ENCODE results near the gene PHYHD1. TPM values are rescaled to one million over a fixed set of nuclear protein-coding genes. Genes with fewer than 3 reads are reported as not detected.

PHYHD1 gene
- total RNA-seq, 2 donors from 2014 or later: 1.8 to 6.6 TPM

DNA sequence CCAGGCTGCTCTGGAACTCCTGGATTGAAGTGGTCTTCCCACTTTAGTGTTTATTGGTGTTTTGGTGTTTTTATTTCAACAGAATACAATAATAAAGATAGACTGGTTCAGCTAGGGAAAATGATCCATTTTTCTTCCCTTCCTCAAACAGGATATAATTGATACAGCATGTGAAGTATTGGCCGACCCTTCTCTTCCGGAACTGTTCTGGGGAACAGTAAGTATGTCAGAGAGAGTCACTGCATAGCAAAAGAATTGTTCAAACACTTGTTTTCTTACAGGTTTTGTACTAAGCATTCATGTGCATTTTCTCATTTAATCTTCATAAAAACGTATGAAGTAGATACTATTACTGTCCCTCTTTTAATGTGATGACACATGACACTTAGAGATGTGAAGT is 58.3 kb downstream of the PHYHD1 start:
- intact Hi-C loops (cut with DNase I): no loop called here
- Histone ChIP-seq H3K27me3 (no peaks in the 10 kb centered on the region), H3K36me3 (no peaks in the 10 kb centered on the region), H3K27ac (no peak overlapping the region), H3K4me1 (no peaks in the 10 kb centered on the region), H3K4me3 (no peak overlapping the region), H3K9ac (ENCODE audit: low read depth in 2 of 2, low read length in 2 of 2) (no peak overlapping the region), H3K9me3 (no peaks in the 10 kb centered on the region)
- DNase-seq: no peak
- TF ChIP-seq, protein P1, sequence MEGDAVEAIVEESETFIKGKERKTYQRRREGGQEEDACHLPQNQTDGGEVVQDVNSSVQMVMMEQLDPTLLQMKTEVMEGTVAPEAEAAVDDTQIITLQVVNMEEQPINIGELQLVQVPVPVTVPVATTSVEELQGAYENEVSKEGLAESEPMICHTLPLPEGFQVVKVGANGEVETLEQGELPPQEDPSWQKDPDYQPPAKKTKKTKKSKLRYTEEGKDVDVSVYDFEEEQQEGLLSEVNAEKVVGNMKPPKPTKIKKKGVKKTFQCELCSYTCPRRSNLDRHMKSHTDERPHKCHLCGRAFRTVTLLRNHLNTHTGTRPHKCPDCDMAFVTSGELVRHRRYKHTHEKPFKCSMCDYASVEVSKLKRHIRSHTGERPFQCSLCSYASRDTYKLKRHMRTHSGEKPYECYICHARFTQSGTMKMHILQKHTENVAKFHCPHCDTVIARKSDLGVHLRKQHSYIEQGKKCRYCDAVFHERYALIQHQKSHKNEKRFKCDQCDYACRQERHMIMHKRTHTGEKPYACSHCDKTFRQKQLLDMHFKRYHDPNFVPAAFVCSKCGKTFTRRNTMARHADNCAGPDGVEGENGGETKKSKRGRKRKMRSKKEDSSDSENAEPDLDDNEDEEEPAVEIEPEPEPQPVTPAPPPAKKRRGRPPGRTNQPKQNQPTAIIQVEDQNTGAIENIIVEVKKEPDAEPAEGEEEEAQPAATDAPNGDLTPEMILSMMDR (IDR thresholded peaks at IDR 0.05): no peak

DNA sequence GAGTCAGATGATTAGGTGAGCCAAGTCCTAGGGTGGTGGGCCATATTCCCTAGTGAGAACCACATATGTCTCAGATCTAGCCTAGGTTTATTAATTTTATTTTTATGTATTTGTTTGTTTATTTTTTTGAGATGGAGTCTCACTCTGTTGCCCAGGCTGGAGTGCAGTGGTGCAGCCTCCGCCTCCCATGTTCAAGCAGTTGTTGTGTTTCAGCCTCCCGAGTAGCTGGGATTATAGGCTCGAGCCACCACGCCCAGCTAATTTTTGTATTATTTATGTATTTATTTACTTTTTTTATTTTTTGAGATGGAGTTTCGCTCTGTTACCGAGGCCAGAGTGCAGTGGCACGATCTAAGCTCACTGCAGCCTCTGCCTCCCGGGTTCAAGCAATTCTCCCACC is 62.8 kb downstream of the PHYHD1 start:
- no peak for DNase-seq
- H3K9me3 ChIP-seq: no peaks in the 10 kb centered on the region
- intact Hi-C loops (cut with DNase I): no loop called here
- H3K4me3 ChIP-seq: no peak overlapping the region
- H3K27ac ChIP-seq: no peak overlapping the region
- H3K36me3 ChIP-seq: no peaks in the 10 kb centered on the region
- TF ChIP-seq, protein P1 (IDR thresholded peaks at IDR 0.05): no peak
- H3K9ac ChIP-seq (ENCODE audit: low read depth in 2 of 2, low read length in 2 of 2): no peak overlapping the region
- H3K4me1 ChIP-seq: no peaks in the 10 kb centered on the region
- no peaks in the 10 kb centered on the region for H3K27me3 ChIP-seq

DNA sequence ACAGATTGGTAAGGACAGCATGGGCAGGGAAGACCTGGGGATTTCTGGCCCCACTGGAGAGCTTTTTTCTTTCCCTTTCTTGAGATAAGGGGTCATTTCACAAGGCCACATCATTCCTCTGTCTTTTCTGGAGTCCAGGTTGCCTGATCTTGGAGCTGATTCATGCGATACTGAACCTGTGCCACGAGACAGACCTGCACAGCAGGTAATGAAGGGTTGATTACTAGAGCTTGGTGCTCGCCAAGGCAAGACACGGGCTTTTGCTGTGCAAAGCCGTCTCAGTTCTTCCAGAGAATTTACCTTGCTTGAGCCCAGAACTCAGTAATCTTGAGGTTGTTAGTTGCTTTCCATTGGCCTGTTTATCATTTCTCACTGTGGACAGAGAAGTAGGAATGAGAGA is 65.9 kb downstream of the PHYHD1 start:
- H3K9ac ChIP-seq (ENCODE audit: low read depth in 2 of 2, low read length in 2 of 2): no peak overlapping the region
- no peaks in the 10 kb centered on the region for H3K9me3 ChIP-seq
- H3K4me3 ChIP-seq: no peak overlapping the region
- H3K4me1 ChIP-seq: no peaks in the 10 kb centered on the region
- no peak overlapping the region for H3K27ac ChIP-seq
- no peaks in the 10 kb centered on the region for H3K27me3 ChIP-seq
- intact Hi-C loops (cut with DNase I): no loop called here
- H3K36me3 ChIP-seq: no peaks in the 10 kb centered on the region
- DNase-seq: no peak
- TF ChIP-seq, protein P1 (IDR thresholded peaks at IDR 0.05): no peak

DNA sequence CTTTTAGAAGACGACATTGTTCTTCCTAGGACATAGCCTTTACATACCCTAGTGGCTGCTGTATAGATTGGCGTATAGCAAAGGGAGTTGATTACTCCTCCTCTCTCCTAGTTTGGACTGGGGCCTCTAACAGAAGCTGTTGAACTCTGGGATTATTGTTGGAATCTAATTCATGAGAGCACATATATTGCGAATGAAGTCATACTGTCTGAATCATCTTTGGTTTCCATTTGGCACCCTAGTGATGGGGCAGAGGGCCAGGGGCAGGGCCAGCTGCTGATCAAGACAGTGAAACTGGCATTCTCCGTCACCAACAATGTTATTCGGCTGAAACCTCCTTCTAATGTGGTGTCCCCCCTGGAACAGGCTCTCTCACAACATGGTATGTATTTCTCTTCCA is 67.0 kb downstream of the PHYHD1 start:
- intact Hi-C loops (cut with DNase I): no loop called here
- H3K27ac ChIP-seq: no peak overlapping the region
- H3K9me3 ChIP-seq: no peaks in the 10 kb centered on the region
- TF ChIP-seq, protein P1 (IDR thresholded peaks at IDR 0.05): no peak
- H3K4me3 ChIP-seq: no peak overlapping the region
- no peak for DNase-seq
- H3K9ac ChIP-seq (ENCODE audit: low read depth in 2 of 2, low read length in 2 of 2): no peak overlapping the region
- H3K4me1 ChIP-seq: no peaks in the 10 kb centered on the region
- H3K36me3 ChIP-seq: no peaks in the 10 kb centered on the region
- no peaks in the 10 kb centered on the region for H3K27me3 ChIP-seq

Other genes starting within 250 kb of the PHYHD1 start
- gene SET, start 231.8 kb upstream of the PHYHD1 start, total RNA-seq: 100 to 1,000 TPM; 222 to 348 TPM
- 1 to 10 TPM; 2.8 to 7.5 TPM for gene PKN3, start 218.5 kb upstream of the PHYHD1 start, total RNA-seq
- 100 to 1,000 TPM in 1 of 2 donors, 10 to 100 TPM in 1; 69.9 to 129 TPM for gene ZDHHC12, start 196.9 kb upstream of the PHYHD1 start, total RNA-seq
- gene ZER1, start 149.1 kb upstream of the PHYHD1 start, total RNA-seq: 10 to 100 TPM; 35.1 to 54.7 TPM
- gene TBC1D13, start 133.7 kb upstream of the PHYHD1 start, total RNA-seq: 10 to 100 TPM; 17.4 to 21.6 TPM
- gene ENDOG, start 102.5 kb upstream of the PHYHD1 start, total RNA-seq: 10 to 100 TPM; 59.5 to 66.4 TPM
- 10 to 100 TPM; 25.1 to 66.6 TPM for gene SPOUT1, start 91.2 kb upstream of the PHYHD1 start, total RNA-seq
- 1 to 10 TPM; 2.0 to 5.1 TPM for gene KYAT1, start 39.0 kb upstream of the PHYHD1 start, total RNA-seq
- 10 to 100 TPM; 26.5 to 31.5 TPM for gene LRRC8A, start 38.8 kb upstream of the PHYHD1 start, total RNA-seq
- 10 to 100 TPM in 1 of 2 donors, 1 to 10 TPM in 1; 7.9 to 15.8 TPM for gene DOLK, start 26.6 kb downstream of the PHYHD1 start, total RNA-seq
- 10 to 100 TPM; 26.8 to 43.9 TPM for gene NUP188, start 26.7 kb downstream of the PHYHD1 start, total RNA-seq
- gene SH3GLB2, start 107.3 kb downstream of the PHYHD1 start, total RNA-seq: 100 to 1,000 TPM; 109 to 110 TPM
- 10 to 100 TPM; 47.4 to 74.8 TPM for gene MIGA2, start 115.6 kb downstream of the PHYHD1 start, total RNA-seq
- gene DOLPP1, start 160.1 kb downstream of the PHYHD1 start, total RNA-seq: 10 to 100 TPM; 33.9 to 37.3 TPM
- gene CRAT, start 189.8 kb downstream of the PHYHD1 start, total RNA-seq: 10 to 100 TPM; 62.3 to 78.3 TPM
- 100 to 1,000 TPM in 1 of 2 donors, 10 to 100 TPM in 1; 94.5 to 142 TPM for gene PTPA, start 190.4 kb downstream of the PHYHD1 start, total RNA-seq